ENCODE data around the gene FAM180B.
"Not testable (repeated sequence)": the region's sequence is repeated elsewhere in the genome, so short reads cannot be mapped to it uniquely, and the experiment has no call there.

Gene FAM180B

DNA sequence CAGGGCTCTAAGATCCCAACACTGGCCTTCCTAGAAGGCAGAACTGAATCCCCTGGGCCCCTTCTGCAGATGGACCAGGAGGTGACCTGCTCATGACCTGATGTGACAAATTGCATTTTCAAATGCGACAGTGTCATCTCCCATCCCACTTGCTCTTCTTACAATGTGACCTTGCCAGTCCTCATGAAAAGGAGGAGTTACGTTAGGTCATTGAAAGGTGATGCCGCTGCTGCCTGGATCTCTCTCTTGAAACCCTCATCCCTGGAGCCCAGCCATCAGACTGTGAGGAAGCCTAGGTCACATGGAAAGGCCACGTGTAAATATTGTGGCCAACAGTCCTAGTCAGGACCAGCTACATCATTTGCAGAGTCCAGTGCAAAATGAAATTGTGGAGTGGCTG, 13.4 kb downstream of the FAM180B start:
- DNase-seq, result no peak

DNA sequence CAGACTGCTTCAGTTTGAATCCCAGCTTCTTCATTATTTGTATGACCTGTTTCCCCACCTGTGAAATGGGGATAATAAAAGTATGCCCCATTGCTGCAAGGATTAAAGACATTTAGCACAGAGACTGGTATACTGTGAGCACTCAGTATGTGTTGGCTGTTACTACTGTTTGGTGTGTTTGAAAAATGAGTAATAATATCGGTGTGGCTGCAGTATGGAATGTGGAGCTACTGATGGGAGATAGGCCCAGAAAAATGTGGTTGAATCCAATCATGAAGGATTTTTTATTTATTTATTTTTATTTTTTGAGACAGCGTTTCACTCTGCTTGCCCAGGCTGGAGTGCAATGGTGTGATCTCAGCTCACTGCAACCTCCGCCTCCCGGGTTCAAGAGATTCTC, 16.8 kb downstream of the FAM180B start:
- no peak for DNase-seq

DNA sequence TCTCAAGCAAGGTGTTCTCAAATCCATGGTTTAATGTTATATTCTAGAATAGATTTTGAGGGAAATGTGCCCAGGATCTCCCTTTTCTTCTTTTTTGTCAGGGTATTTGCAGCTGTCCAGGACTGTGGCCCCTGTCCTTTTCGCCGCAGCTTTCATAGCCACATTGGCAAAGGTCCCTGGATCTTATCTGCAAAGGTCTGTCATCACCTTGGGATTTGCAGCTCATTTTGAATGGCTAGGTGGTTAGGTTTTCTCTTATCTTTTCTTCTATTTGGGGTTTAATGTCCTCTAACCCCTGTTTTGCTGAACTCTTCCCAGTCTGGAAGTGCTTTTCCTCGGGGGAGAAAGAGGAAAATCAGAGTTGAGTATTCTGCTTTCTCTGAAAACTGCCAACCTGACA, 19.4 kb downstream of the FAM180B start:
- no peak for DNase-seq

DNA sequence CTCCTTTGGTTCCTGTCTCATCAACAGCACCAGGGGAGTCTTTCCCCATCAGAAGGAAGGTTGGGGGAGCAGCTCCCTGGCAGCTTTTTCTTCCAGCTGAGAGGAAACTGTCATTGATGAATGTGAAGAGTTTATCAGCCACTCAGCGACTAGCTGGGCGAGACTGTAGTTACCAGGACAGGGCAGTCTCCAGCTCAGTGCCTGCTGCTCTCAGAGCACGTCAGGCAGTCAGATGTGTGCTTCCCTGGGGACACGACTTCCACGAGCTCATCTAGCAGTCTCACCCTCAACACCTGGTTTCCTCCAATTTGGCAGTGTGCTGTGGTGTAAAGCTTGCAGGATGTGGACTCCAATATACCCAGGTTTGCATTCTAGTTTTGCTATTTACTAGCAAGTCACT, 20.3 kb downstream of the FAM180B start:
- no peak for DNase-seq

DNA sequence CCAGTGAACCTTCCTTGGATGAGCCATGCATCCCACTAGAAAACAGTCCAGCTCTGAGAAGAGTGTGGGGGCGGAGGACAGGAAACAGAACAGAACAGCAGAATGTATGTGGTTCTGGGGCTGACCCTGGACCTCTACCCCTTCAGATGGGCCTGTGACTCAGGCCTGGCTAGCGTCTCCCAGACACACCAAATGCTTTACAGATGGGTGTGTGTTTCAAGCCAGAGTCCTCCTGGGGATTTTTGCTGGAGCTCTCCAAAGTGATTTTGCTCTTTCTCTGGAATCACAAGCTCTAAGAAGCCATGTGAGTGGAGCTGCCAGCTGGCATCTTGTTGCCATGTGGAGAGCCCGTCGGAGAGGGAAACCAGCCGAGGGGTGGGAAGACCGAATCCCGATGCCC, 20.9 kb downstream of the FAM180B start:
- no peak for DNase-seq

DNA sequence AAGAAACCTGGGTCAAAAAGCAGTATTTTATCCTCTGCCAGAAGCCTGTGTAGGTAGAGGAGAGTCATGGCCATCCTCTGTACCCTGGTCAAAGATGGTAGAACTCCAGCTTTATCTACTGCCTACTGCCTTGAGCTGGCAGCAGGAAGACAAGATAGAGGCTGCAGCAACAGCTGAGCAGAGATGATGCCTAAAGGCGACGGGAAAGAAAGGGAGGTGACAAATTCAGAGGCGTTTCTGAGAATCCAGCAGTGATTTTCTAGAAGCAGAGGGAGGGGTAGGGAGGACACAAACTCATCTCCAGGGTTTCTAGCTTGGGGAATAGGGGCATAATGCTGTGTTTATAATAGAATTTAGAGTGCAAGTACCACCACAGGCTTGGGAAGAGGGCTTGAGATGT, 23.2 kb downstream of the FAM180B start:
- DNase-seq, result no peak

DNA sequence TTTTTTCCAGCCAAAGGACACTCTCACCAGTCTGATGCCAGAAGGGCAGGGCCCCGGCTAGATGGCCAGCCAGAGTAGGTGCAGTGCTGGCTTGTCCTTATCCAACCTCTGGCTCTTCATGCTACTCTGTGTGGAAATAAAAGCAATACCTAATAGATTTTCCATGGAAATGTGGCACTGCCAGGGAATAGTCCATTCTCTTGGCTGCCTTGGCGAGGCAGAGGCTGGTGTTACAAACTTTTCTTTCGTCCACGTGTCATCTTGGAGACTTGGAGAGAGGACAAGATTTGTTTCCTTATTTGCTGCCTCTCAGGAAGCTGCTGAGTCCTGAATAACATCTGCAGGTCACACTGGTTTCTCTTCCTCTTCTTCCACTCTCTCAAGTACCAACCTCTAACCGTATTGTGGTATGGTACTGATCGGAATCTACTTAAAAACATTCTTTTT, 24.9 kb downstream of the FAM180B start:
- DNase-seq, result no peak

DNA sequence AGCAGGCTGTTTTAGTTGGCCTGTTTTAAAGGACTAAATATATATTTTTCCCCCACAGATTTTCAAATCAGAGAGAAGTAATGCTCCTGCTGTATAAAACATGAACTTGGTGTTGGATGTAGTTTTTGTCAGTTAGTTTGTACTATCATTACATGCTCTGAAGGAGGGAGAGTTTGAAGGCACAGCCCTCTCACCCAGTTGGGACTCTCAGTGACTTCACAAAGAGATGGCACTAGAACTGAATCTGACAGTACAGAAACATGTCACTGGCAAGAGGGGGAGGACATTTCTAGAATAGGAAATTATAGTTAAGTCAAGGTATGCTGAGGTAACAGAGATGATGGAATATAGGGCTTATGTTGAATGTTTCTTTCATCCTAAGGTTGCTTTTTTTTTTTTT, 28.8 kb downstream of the FAM180B start:
- DNase-seq, result no peak

DNA sequence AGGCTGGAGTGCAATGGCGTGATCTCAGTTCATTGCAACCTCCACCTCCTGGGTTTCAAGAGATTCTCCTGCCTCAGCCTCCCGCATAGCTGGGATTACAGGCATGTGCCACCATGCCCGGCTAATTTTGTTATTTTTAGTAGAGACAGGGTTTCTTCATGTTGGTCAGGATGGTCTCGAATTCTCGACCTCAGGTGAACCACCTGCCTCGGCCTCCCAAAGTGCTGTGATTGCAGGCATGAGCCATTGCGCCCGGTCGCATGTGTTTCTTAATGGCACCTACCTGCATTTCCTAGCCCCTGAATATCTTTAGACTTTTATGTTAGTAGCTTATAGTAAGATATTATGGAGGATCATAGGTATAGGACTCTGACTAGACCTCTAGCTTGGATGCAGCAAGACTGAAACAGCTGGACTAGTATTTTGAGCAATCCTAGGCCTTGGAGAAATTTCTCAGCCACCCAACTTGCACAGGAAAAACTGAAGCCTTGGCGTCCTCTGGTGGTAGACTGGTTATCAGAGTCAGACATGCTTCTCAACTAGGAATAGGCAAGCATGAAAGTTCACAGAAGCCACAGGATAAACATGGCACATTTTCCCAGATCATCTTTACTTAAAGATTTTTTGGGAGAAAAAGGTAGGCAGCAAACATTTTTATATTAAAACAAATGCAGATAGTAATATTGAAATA, 30.4 kb downstream of the FAM180B start:
- DNase-seq, result peak; percentile 3

DNA sequence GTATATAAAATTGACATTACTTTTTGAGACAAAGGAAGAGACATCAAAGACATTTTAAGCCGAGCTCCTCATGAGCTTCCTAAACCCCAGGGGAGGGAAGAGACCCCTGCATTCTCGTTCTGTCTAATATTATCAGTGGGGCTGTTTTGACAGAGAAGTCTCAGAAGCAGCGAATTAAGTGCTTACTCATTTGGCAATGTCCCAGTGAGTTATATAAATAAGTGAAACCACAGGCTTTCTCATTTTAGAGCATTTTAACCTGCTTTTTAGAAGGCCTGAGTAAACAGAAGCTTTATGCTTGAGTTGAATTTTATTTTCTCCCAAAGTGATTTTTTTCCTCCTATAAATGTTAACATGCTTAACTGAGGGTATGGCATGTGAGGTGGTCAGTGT, 30.9 kb downstream of the FAM180B start:
- no peak for DNase-seq

DNA sequence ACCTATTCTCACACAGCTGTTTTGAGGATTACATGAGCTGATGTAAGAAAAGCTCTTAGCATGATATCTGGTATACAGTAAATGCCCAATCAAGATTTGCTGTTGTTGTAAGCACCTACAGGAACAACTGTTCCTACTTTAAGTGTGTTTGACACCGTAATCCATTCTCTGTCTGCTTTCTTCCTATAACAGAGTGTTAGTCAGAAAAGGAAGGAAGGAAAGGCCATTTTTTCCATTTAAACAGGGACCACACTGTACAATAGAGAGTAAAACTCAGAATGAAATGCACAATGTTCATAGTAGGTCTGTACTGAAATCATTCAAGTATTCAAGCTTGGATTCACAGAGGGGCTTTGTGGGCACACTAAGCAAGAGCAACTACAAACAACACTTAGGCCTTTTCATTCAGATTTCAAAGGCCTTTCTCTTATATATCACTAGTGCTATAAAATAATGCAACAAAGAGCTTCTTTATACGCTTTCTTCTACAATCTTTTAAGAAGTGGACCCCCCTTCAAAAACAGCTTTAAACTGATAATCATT, 34.4 kb downstream of the FAM180B start:
- DNase-seq, result no peak

DNA sequence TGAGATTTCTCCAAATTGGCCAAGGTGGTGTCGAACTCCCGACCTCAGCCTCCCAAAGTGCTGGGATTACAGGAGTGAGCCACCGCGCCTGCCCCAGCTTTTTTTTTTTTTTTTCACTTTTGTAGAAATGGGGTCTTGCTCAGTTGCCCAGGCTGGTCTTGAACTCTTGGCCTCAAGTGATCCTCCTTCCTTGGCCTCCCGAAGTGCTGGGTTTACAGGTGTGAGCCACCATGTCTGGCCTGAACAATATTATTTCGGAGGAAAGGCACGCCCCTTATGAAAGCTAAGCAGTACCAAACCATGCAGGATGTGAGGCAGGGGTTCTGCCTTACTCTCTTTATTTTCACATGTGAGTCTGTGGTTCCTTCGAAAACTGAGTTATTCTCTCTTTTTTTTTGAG, 39.8 kb downstream of the FAM180B start:
- DNase-seq, result no peak

DNA sequence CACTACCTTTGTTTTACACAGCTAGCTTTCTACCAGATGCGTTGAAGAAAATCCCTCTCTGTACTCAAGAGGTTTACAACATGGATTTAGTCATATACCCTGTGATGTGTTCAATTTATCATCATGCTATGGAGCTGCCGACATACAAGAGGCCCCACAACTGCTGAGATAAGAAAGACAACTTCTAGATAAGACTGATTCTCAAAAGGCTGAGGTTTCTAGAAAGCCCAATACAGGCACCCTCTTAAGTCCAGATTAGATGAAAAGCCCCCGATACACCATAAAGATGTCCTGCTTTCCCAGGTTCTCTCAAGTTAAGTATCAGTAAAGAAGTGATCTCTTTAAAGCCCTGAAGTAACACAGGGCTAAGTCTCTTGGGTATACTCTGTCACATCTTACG, 41.5 kb downstream of the FAM180B start:
- no peak for DNase-seq

DNA sequence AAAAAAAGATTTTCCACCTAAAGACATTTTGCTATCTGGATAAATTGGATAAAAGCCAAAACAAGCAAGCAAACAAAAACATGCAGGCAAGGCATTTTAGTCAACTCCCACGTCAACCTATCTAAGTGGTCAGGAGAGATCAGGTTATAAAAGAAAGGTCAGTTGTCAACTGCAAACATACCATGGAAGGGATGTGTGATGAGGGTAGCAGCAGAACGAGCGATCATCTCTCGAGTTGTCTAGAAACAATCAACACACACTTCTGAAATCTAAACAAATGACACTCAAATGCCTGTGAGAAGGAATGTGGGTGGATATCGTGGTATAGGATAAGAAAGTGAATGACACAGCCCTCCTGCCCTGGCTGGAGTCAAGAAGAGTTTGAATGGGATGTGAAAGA, 45.0 kb downstream of the FAM180B start:
- DNase-seq, result no peak

DNA sequence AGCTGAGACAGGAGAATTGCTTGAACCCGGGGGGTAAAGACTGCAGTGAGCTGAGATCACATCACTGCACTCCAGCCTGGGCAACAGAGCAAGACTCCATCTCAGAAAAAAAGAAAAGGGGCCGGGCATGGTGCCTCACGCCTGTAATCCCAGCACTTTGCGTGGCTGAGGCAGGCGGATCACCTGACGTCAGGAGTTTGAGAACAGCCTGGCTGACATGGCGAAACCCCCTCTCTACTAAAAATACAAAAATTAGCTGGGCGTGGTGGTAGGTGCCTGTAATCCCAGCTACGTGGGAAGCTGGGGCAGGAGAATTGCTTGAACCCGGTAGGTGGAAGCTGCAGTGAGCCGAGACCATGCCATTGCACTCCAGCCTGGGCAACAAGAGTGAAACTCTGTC, 49.9 kb downstream of the FAM180B start:
- DNase-seq, result not testable (repeated sequence)
